ENCODE results near the gene MYO1H. TPM values are rescaled to one million over a fixed set of nuclear protein-coding genes. Genes with fewer than 3 reads are reported as not detected.

Gene MYO1H
- total and polyA plus RNA-seq, 2 experiments from 2014 or later = not detected

GRCh38 chr12:109330282-109331230, 17.1 kb upstream of the MYO1H start (continued):
- no peak for TF ChIP-seq ZNF462 (CRISPR knock-in tag; IDR thresholded peaks at IDR 0.05)
- TF ChIP-seq EZH2 (IDR thresholded peaks at IDR 0.05; ENCODE audit: low read depth, unreplicated experiment) = no peak
- TF ChIP-seq STAT1 (IDR thresholded peaks at IDR 0.05; ENCODE audit: unreplicated experiment) = no peak

- peak overlapping the region; percentile 86 for H2AFZ ChIP-seq
- no peaks in the 10 kb centered on the region for H3K27me3 Mint-ChIP-seq (ENCODE audit: insufficient read depth, low read depth, poor library complexity)
- no peak for TF ChIP-seq STAT1 (IDR thresholded peaks at IDR 0.05; ENCODE audit: unreplicated experiment)
- TF ChIP-seq EZH2phosphoT487 (IDR thresholded peaks at IDR 0.05; ENCODE audit: unreplicated experiment) = no peak
- no peak for TF ChIP-seq ZNF331 (CRISPR knock-in tag; IDR thresholded peaks at IDR 0.05; ENCODE audit: low read depth)
- TF ChIP-seq NANOG (IDR thresholded peaks at IDR 0.05; ENCODE audit: borderline replicate concordance) = no peak
- TF ChIP-seq CTCF (conservative IDR thresholded peaks at IDR 0.05; ENCODE audit: low read depth in 2 of 2) = no peak
- no peak for TF ChIP-seq ETS1 (IDR thresholded peaks at IDR 0.05)
- TF ChIP-seq ZNF114 (CRISPR knock-in tag; IDR thresholded peaks at IDR 0.05) = no peak
- no peak for TF ChIP-seq POLR2AphosphoS5 (IDR thresholded peaks at IDR 0.05; ENCODE audit: low read depth)
- no peak for TF ChIP-seq EZH2 (IDR thresholded peaks at IDR 0.05; ENCODE audit: low read depth, unreplicated experiment)
Measured at GRCh38 chr12:109331301-109331952, 16.3 kb upstream of the MYO1H start.

More at GRCh38 chr12:109331301-109331952, 16.3 kb upstream of the MYO1H start:
- no peak overlapping the region for H3K27ac ChIP-seq (ENCODE audit: low read depth)
- no peaks in the 10 kb centered on the region for H4K20me1 ChIP-seq (replicated peaks; ENCODE audit: insufficient read depth)
- no peak overlapping the region for H3K4me3 ChIP-seq
- DNase-seq (ENCODE audit: low spot score) (no peak), ATAC-seq (no peak; the same call in 2 of the 3 replicates)
- H3K4me1 ChIP-seq (ENCODE audit: insufficient read depth) = no peaks in the 10 kb centered on the region
- Mint-ChIP-seq H3K9me3 (peaks cover 2% of the 10 kb centered on the region; the same call in 2 of the 3 replicates), H3K4me3 (no peak overlapping the region), H3K36me3 (ENCODE audit: low read depth) (no peaks in the 10 kb centered on the region), H3K4me1 (peaks cover 6% of the 10 kb centered on the region; the same call in 2 of the 3 replicates), H3K27ac (no peak overlapping the region; the same call in 1 of the 2 replicates)
- H3K9me2 ChIP-seq (ENCODE audit: insufficient read depth) = 0 out of 2 replicates have a peak, but pooled peaks cover 1% of the 10 kb centered on the region
- H3K27me3 ChIP-seq (ENCODE audit: insufficient read depth) = no peaks in the 10 kb centered on the region
- H3K79me2 ChIP-seq (replicated peaks; ENCODE audit: insufficient read depth) = no peaks in the 10 kb centered on the region
- H3K36me3 ChIP-seq (ENCODE audit: insufficient read depth) = no peaks in the 10 kb centered on the region
- no peaks in the 10 kb centered on the region for H3F3A ChIP-seq (replicated peaks; ENCODE audit: low read depth)
- no peak overlapping the region for H3K4me2 ChIP-seq

Measured in GM23338 (cell line).